ENCODE results near the gene VILL. TPM values are rescaled to one million over a fixed set of nuclear protein-coding genes. Genes with fewer than 3 reads are reported as not detected.

VILL gene
- total RNA-seq, 1 experiment from 2014 or later: 1.2 TPM

DNA sequence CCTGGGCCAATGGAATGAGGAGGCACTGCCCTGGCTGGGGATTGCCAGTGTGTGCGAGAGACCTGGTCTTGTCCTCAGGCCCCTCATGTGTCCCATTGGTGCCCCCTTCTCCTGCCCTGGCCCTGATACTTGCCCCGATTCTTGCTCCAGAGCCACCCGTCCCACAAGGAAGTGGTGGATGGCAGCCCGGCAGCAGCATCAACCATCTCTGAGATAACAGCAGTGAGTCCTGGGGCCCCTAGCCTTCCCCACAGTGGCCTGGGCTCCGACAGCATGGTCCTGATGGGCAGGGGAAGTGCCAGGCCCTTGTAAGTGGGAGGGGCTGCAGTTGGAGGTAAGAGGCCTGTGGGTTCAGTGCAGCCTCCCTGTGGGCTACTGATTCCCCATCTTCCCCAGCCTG is 15.4 kb downstream of the VILL start:
- H3K4me3 ChIP-seq (replicated peaks in 1 of 2; ENCODE audit: low read depth in 1 of 2, low read length in 2 of 2): no peak overlapping the region
- peaks cover 0 to 23% of the 10 kb centered on the region in 2 experiments; a peak in 1 of 4 replicates for H3K4me1 ChIP-seq (ENCODE audit: control insufficient read depth in 1 of 2, insufficient read depth in 2 of 2, low read length in 2 of 2)
- no peaks in the 10 kb centered on the region for H3K9me2 ChIP-seq (ENCODE audit: insufficient read depth)
- no peak overlapping the region for H3K4me2 ChIP-seq (ENCODE audit: low read length)
- H3K27ac ChIP-seq (ENCODE audit: low read depth, low read length): no peak overlapping the region
- no TSS peak for BruUV-seq (replicated peaks)
- H2AFZ ChIP-seq (ENCODE audit: low read depth, low read length, poor library complexity, severe bottlenecking): no peak overlapping the region
- ATAC-seq: no peak
- H3K9ac ChIP-seq (ENCODE audit: low read length): no peak overlapping the region
- DNase-seq (ENCODE audit: low read depth, low spot score): no peak
- TF ChIP-seq, protein P1, sequence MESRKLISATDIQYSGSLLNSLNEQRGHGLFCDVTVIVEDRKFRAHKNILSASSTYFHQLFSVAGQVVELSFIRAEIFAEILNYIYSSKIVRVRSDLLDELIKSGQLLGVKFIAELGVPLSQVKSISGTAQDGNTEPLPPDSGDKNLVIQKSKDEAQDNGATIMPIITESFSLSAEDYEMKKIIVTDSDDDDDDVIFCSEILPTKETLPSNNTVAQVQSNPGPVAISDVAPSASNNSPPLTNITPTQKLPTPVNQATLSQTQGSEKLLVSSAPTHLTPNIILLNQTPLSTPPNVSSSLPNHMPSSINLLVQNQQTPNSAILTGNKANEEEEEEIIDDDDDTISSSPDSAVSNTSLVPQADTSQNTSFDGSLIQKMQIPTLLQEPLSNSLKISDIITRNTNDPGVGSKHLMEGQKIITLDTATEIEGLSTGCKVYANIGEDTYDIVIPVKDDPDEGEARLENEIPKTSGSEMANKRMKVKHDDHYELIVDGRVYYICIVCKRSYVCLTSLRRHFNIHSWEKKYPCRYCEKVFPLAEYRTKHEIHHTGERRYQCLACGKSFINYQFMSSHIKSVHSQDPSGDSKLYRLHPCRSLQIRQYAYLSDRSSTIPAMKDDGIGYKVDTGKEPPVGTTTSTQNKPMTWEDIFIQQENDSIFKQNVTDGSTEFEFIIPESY (IDR thresholded peaks at IDR 0.05; ENCODE audit: extremely low read depth, insufficient replicate concordance, low read length): no peak
- TF ChIP-seq ZFX (IDR thresholded peaks at IDR 0.05): no peak
- TF ChIP-seq POLR2AphosphoS5 (IDR thresholded peaks at IDR 0.05; ENCODE audit: low read depth, low read length): no peak
- TF ChIP-seq EGR1 (IDR thresholded peaks at IDR 0.05; ENCODE audit: low read depth): no peak
- no peak for TF ChIP-seq FOSL1 (IDR thresholded peaks at IDR 0.05; ENCODE audit: low read depth)
- TF ChIP-seq CBX3 (IDR thresholded peaks at IDR 0.05; ENCODE audit: low read depth): no peak
- no peak for TF ChIP-seq SIN3A (IDR thresholded peaks at IDR 0.05; ENCODE audit: low read depth)
- TF ChIP-seq, protein P2, sequence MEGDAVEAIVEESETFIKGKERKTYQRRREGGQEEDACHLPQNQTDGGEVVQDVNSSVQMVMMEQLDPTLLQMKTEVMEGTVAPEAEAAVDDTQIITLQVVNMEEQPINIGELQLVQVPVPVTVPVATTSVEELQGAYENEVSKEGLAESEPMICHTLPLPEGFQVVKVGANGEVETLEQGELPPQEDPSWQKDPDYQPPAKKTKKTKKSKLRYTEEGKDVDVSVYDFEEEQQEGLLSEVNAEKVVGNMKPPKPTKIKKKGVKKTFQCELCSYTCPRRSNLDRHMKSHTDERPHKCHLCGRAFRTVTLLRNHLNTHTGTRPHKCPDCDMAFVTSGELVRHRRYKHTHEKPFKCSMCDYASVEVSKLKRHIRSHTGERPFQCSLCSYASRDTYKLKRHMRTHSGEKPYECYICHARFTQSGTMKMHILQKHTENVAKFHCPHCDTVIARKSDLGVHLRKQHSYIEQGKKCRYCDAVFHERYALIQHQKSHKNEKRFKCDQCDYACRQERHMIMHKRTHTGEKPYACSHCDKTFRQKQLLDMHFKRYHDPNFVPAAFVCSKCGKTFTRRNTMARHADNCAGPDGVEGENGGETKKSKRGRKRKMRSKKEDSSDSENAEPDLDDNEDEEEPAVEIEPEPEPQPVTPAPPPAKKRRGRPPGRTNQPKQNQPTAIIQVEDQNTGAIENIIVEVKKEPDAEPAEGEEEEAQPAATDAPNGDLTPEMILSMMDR (IDR thresholded peaks at IDR 0.05 in 2 of 3, conservative IDR thresholded peaks at IDR 0.05 in 1 of 3; ENCODE audit: borderline replicate concordance in 1 of 3, insufficient read depth in 1 of 3, low read depth in 2 of 3, low read length in 2 of 3): no peak
- TF ChIP-seq, protein P3, sequence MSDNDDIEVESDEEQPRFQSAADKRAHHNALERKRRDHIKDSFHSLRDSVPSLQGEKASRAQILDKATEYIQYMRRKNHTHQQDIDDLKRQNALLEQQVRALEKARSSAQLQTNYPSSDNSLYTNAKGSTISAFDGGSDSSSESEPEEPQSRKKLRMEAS (IDR thresholded peaks at IDR 0.05): no peak
- TF ChIP-seq EZH2 (IDR thresholded peaks at IDR 0.05): no peak
- TF ChIP-seq JUND (IDR thresholded peaks at IDR 0.05): no peak
- TF ChIP-seq, protein P4, sequence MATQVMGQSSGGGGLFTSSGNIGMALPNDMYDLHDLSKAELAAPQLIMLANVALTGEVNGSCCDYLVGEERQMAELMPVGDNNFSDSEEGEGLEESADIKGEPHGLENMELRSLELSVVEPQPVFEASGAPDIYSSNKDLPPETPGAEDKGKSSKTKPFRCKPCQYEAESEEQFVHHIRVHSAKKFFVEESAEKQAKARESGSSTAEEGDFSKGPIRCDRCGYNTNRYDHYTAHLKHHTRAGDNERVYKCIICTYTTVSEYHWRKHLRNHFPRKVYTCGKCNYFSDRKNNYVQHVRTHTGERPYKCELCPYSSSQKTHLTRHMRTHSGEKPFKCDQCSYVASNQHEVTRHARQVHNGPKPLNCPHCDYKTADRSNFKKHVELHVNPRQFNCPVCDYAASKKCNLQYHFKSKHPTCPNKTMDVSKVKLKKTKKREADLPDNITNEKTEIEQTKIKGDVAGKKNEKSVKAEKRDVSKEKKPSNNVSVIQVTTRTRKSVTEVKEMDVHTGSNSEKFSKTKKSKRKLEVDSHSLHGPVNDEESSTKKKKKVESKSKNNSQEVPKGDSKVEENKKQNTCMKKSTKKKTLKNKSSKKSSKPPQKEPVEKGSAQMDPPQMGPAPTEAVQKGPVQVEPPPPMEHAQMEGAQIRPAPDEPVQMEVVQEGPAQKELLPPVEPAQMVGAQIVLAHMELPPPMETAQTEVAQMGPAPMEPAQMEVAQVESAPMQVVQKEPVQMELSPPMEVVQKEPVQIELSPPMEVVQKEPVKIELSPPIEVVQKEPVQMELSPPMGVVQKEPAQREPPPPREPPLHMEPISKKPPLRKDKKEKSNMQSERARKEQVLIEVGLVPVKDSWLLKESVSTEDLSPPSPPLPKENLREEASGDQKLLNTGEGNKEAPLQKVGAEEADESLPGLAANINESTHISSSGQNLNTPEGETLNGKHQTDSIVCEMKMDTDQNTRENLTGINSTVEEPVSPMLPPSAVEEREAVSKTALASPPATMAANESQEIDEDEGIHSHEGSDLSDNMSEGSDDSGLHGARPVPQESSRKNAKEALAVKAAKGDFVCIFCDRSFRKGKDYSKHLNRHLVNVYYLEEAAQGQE (IDR thresholded peaks at IDR 0.05; ENCODE audit: low read depth): no peak
- no peak for TF ChIP-seq CEBPB (IDR thresholded peaks at IDR 0.05; ENCODE audit: low read depth)
- TF ChIP-seq RAD21 (IDR thresholded peaks at IDR 0.05; ENCODE audit: low read depth): no peak
- TF ChIP-seq POLR2A (IDR thresholded peaks at IDR 0.05; ENCODE audit: borderline replicate concordance, extremely low read depth, insufficient read depth, insufficient read length): no peak
- H3K79me2 ChIP-seq (ENCODE audit: insufficient read depth, low read length): no peaks in the 10 kb centered on the region
- ChIA-PET POLR2A (no interaction called here), CTCF (interaction anchor here (1.1 kb wide), 1 partner anchor 9 kb away, joined by 4 read pairs; no protein-coding TSS in a partner anchor), RAD21 (ENCODE audit: low non-redundant PET in 1 of 2, low total read pairs in 2 of 2, uncharacterized antibody in 2 of 2, unreplicated experiment in 2 of 2) (no interaction called here)
- no peaks in the 10 kb centered on the region for H3K27me3 ChIP-seq (ENCODE audit: insufficient read depth, low read length)
- intact Hi-C loops (cut with micrococcal nuclease): no loop called here
- H4K20me1 ChIP-seq (ENCODE audit: insufficient read depth): no peaks in the 10 kb centered on the region
- no peaks in the 10 kb centered on the region for H3K36me3 ChIP-seq (ENCODE audit: control insufficient read depth in 1 of 2, insufficient read depth in 2 of 2, low read length in 2 of 2)
- no peaks in the 10 kb centered on the region for H3K9me3 ChIP-seq (ENCODE audit: control insufficient read depth in 1 of 2, insufficient read depth in 1 of 2, low read depth in 1 of 2, low read length in 2 of 2)
